COR-L47 (cell line): Measurements from ENCODE around the gene MSH2.
"Not testable (repeated sequence)": the region's sequence is repeated elsewhere in the genome, so short reads cannot be mapped to it uniquely, and the experiment has no call there.

Source experiments
- DNase-seq: peaks from one replicate; lab custom pipeline; 2025; lab: John Stamatoyannopoulos, UW

MSH2 gene

GRCh38 chr2:47484396-47484795, 81.4 kb downstream of the MSH2 start:
- DNase-seq: no peak

- no peak for DNase-seq
Measured at GRCh38 chr2:47485177-47485576, 82.2 kb downstream of the MSH2 start.

DNA sequence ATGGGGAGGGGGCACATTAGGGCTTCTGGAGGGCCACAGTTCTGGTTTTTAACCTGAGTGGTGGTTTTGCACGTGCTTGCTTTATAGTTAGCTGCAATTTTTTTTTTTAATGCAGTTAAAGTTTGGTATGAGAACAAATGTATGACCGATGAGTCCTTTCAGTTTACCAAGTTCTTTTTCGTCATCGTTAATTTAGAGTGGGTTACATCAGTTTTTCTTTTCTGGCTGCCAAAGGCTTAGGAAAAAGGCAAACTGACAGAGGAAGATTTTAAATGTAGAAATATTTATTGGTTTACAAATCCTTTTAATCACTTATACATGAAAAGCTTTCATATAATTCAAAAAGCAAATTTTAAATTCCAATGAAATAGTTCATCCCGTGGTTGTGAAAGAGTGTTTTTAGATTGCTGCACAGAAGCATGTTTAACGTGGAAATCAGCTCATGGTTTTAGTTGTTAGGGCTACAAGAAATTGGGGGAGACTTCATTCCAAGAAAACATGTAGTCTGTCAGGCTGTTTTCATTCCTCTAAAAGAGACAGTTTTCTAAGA, 82.9 kb downstream of the MSH2 start:
- DNase-seq: no peak

GRCh38 chr2:47486841-47487497, 84.0 kb downstream of the MSH2 start:
- no peak for DNase-seq

- no peak for DNase-seq
Measured at GRCh38 chr2:47487498-47487875, 84.5 kb downstream of the MSH2 start.

- DNase-seq: no peak
Measured at GRCh38 chr2:47488870-47489584, 86.1 kb downstream of the MSH2 start.

- no peak for DNase-seq
Measured at GRCh38 chr2:47490406-47490805, 87.5 kb downstream of the MSH2 start.

- DNase-seq: no peak
Measured at GRCh38 chr2:47493317-47494035, 90.5 kb downstream of the MSH2 start.

DNA sequence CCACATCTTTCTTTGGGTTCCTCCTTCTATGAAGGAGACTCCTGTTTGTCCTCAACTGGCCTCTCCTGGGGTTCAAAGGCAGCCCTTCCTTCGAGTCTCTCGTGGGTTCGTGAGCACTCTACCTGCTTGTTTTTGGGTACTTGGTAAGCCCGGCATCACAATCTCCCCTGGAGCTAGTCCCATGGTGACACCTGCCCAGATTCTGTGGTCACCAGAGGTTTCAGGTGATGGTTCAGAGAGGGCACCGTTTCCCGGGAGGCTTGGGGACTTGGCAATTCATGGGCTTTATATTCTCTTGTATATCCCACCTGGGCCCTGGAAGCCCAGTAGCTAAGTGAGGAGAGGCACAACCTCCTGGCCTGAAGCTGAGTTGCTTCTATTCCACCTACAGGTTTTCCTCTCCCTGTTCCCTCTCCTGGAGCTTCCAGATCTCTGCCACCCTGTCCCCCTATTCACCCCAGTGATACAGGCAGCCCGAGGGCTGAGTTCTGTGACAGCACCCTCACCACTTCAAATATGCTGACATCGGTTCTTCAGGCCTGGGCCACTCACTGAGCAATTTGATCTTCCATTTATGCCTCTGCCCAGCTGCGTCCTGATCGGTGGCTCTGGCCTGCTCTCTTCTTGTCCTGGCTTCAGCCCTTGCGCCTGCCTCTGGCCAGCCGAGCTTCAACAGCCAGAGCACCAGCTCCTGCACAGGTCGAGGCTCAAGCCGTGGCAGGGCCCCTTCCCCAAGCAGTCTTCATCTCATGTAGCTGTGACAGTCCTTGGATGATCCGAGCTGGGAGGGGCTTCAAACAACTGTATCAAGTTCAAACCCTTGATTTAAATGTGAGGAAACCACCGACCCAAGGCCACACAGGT, 91.5 kb downstream of the MSH2 start:
- DNase-seq: no peak

GRCh38 chr2:47497843-47498460, 95.0 kb downstream of the MSH2 start:
- DNase-seq: no peak

GRCh38 chr2:47499093-47499492, 96.1 kb downstream of the MSH2 start:
- no peak for DNase-seq

GRCh38 chr2:47499621-47500309, 96.8 kb downstream of the MSH2 start:
- DNase-seq: no peak

GRCh38 chr2:47501374-47502200, 98.6 kb downstream of the MSH2 start:
- no peak for DNase-seq

DNA sequence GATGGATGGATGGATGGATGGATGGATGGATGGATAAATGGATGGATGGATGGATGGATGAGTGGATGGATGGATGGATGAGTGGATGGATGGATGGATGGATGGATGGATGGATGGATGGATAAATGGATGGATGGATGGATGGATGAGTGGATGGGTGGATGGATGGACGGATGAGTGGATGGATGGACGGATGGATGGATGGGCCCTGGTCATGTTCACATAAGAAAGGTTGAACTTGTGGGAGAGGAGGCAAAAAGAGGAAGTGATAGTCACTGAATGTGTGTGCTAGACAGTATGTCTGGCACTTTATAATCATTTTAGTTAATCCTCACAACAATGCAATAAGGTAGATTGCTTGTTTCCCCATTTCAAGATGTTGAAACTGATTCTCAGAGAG, 99.5 kb downstream of the MSH2 start:
- DNase-seq: not testable (repeated sequence)

GRCh38 chr2:47503481-47504070, 100.6 kb downstream of the MSH2 start:
- DNase-seq: no peak

DNA sequence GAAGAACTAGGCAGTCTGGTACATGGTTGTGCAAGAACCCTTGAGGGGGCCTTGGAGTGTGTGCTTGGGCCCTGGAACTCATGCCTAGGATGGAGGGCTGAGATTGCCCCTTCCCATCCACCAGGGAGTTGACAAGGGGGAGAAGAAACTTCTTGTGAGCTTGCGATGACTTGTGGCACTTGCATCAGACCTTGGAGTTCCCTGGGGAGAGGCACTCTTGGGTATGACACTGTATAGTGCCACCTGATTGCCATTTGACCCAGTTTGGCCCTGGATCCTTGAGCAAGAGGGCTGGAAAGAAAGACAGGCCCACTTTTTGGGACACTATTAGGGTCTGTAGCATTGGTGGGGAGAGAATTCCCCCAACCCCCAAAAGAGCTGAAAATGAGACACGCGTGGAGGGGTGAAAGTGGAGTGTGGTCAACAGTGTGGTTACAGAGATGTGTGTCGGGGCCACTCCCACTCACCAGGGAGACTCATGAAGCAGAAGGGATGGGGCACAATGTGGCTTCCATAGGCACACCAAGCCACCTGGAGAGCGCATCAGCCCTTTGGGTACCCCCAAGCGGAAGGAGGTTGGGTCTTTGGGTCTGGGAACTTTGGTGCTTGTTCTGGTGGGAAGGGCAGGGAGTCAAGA, 101.3 kb downstream of the MSH2 start:
- DNase-seq: no peak

- DNase-seq: no peak
Measured at GRCh38 chr2:47506024-47506423, 103.1 kb downstream of the MSH2 start.

DNA sequence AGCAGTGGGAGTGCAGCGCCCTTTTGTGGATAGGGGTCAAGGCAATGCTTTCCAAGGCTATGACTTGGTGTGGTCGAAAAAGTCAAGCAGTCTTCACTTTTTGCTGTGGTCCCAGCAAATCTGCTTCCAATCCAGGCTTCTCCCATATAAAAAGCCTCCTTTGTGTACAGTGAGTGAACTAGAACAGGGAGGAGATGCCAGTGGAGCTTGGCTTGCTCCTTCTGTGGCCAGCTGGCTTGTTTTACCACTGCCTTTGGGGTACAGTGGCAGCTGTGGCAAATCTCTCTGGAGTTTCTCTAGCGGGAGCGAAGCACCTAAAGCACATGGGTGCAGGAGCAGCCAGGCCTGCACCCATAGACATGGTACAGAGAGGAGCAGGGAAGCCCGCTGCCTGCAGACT, 103.5 kb downstream of the MSH2 start:
- no peak for DNase-seq

GRCh38 chr2:47508080-47508479, 105.1 kb downstream of the MSH2 start:
- DNase-seq: no peak
